Measurements from ENCODE around the gene AGO3. TPM values are rescaled to one million over a fixed set of nuclear protein-coding genes. Genes with fewer than 3 reads are reported as not detected.

AGO3 gene
- polyA plus RNA-seq, 2 of the 4 experiments (the other 2 are of a cell fraction) = 3.8 to 14.7 TPM

DNA sequence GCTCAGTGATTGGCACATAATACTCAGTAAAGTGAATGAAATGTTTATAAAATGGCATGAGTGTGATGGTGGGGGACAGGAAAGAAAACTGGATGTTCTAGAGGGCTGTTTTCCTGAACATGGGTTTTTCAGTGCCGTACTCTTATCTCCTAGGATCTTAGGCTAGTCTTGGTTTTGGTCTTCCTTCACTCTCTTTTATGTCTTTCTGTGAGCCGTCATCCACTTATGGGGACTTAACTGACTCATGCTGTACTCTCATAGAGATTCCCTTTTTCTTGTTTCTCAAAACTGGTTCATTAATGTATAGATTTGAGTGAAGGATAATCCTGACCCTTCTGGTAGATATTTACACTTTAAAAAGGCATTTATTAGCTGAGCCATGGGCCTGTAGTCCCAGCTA, 16.6 kb downstream of the AGO3 start:
- Histone ChIP-seq H3K4me1 (no peaks in the 10 kb centered on the region), H3K9me3 (no peaks in the 10 kb centered on the region), H3K4me2 (no peak overlapping the region), H3K27ac (no peak overlapping the region), H3K4me3 (no peak overlapping the region)
- ChIA-PET POLR2A (interaction anchor here (1.9 kb wide), 1 partner anchor 16 kb away, joined by 5 read pairs; the partner anchor contains the start of gene AGO3), CTCF (no interaction called here)
- TF ChIP-seq FOSL2 (IDR thresholded peaks at IDR 0.05) (no peak), FOSL2 (CRISPR knock-in tag; IDR thresholded peaks at IDR 0.05) (no peak), RARB (CRISPR knock-in tag; IDR thresholded peaks at IDR 0.05) (no peak), POLR2A (IDR thresholded peaks at IDR 0.05; ENCODE audit: low read length) (no peak), MYC (IDR thresholded peaks at IDR 0.05; ENCODE audit: borderline replicate concordance, low read length) (no peak), HOXA7 (CRISPR knock-in tag; IDR thresholded peaks at IDR 0.05) (no peak), EHMT2 (IDR thresholded peaks at IDR 0.05; ENCODE audit: low read depth) (no peak), JUN (IDR thresholded peaks at IDR 0.05) (no peak), HEYL (CRISPR knock-in tag; IDR thresholded peaks at IDR 0.05) (no peak), ESRRA (IDR thresholded peaks at IDR 0.05; ENCODE audit: borderline replicate concordance, low read length) (no peak), RNF2 (IDR thresholded peaks at IDR 0.05; ENCODE audit: borderline replicate concordance, low read depth) (no peak), PHF8 (IDR thresholded peaks at IDR 0.05; ENCODE audit: borderline replicate concordance, low read depth) (no peak)
- TF ChIP-seq, protein P1, sequence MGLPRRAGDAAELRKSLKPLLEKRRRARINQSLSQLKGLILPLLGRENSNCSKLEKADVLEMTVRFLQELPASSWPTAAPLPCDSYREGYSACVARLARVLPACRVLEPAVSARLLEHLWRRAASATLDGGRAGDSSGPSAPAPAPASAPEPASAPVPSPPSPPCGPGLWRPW (IDR thresholded peaks at IDR 0.05) = no peak
- no peak for FAIRE-seq
- no peak for ATAC-seq
- no peak for DNase-seq (ENCODE audit: low read depth in 1 of 2, low spot score in 1 of 2)
- WGBS (ENCODE audit: missing lambda C conversion rate) = 95% methylated on average over 2 of the region's 2 CpGs

DNA sequence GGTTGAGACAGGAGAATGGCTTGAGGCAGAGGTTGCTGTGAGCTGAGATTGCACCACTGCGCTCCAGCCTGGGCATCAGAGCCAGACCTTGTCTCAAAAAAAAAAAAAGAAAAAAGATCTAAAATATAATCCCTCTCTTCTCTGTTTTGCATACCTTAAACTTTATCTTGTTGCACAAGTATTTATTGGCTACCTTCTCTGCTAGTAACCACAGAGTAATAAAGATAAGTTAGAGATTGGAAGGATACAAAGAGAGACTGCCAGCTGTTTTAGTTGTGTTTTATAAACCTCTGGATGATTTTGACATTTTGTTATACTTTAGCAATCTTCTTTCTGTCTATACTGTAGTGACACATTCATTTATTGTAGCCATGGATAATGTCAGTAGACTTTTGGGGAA, 27.7 kb downstream of the AGO3 start:
- Histone ChIP-seq H3K9me3 (no peaks in the 10 kb centered on the region), H3K27ac (no peak overlapping the region), H3K4me3 (no peak overlapping the region), H3K4me1 (no peaks in the 10 kb centered on the region), H3K4me2 (no peak overlapping the region)
- FAIRE-seq (no peak), DNase-seq (ENCODE audit: low read depth in 1 of 2, low spot score in 1 of 2) (no peak), ATAC-seq (no peak)
- POLR2A ChIA-PET = no interaction called here
- WGBS (ENCODE audit: missing lambda C conversion rate) = 96% methylated on average over 1 of the region's 1 CpG
- TF ChIP-seq SREBF2 (IDR thresholded peaks at IDR 0.05) = no peak
- no peak for TF ChIP-seq ZC3H11A (IDR thresholded peaks at IDR 0.05)
- TF ChIP-seq, protein P2, sequence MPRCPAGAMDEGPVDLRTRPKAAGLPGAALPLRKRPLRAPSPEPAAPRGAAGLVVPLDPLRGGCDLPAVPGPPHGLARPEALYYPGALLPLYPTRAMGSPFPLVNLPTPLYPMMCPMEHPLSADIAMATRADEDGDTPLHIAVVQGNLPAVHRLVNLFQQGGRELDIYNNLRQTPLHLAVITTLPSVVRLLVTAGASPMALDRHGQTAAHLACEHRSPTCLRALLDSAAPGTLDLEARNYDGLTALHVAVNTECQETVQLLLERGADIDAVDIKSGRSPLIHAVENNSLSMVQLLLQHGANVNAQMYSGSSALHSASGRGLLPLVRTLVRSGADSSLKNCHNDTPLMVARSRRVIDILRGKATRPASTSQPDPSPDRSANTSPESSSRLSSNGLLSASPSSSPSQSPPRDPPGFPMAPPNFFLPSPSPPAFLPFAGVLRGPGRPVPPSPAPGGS (IDR thresholded peaks at IDR 0.05) = no peak
- TF ChIP-seq, protein P3, sequence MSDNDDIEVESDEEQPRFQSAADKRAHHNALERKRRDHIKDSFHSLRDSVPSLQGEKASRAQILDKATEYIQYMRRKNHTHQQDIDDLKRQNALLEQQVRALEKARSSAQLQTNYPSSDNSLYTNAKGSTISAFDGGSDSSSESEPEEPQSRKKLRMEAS (IDR thresholded peaks at IDR 0.05) = no peak
- TF ChIP-seq EP300 (IDR thresholded peaks at IDR 0.05) = no peak
- TF ChIP-seq, protein P4, sequence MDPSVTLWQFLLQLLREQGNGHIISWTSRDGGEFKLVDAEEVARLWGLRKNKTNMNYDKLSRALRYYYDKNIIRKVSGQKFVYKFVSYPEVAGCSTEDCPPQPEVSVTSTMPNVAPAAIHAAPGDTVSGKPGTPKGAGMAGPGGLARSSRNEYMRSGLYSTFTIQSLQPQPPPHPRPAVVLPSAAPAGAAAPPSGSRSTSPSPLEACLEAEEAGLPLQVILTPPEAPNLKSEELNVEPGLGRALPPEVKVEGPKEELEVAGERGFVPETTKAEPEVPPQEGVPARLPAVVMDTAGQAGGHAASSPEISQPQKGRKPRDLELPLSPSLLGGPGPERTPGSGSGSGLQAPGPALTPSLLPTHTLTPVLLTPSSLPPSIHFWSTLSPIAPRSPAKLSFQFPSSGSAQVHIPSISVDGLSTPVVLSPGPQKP (IDR thresholded peaks at IDR 0.05; ENCODE audit: low read depth, low read length) = no peak
- no peak for TF ChIP-seq POLR2A (IDR thresholded peaks at IDR 0.05; ENCODE audit: low read length)
- TF ChIP-seq HOXA7 (CRISPR knock-in tag; IDR thresholded peaks at IDR 0.05) = no peak
- TF ChIP-seq SMC3 (IDR thresholded peaks at IDR 0.05) = no peak
- CTCF ChIA-PET = no interaction called here

DNA sequence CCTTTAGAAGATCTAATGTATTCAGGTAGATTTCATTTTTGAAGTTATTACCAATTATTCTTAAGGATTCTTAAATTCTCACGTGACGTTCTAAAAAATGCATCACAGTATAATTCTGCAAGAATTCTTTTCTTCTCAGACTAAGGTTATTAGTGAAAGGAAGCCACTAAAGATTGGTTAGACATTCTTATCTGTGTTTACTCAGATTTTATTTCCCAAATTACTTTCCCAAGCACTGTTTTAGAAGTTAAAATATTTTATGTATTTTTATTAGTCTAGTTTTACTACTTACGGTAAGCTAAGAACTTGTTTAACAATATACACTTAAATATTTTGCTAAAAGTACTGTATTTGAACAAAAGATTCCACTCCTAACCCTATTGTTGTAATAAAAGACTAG, 28.4 kb downstream of the AGO3 start:
- no peak for TF ChIP-seq CHD4 (IDR thresholded peaks at IDR 0.05; ENCODE audit: borderline replicate concordance)
- TF ChIP-seq, protein P5, sequence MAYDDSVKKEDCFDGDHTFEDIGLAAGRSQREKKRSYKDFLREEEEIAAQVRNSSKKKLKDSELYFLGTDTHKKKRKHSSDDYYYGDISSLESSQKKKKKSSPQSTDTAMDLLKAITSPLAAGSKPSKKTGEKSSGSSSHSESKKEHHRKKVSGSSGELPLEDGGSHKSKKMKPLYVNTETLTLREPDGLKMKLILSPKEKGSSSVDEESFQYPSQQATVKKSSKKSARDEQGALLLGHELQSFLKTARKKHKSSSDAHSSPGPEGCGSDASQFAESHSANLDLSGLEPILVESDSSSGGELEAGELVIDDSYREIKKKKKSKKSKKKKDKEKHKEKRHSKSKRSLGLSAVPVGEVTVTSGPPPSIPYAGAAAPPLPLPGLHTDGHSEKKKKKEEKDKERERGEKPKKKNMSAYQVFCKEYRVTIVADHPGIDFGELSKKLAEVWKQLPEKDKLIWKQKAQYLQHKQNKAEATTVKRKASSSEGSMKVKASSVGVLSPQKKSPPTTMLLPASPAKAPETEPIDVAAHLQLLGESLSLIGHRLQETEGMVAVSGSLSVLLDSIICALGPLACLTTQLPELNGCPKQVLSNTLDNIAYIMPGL (CRISPR knock-in tag; IDR thresholded peaks at IDR 0.05; ENCODE audit: borderline replicate concordance) = no peak
- TF ChIP-seq JUN (IDR thresholded peaks at IDR 0.05) = no peak
- TF ChIP-seq ESRRA (IDR thresholded peaks at IDR 0.05; ENCODE audit: borderline replicate concordance, low read length) = no peak
- ATAC-seq (no peak), DNase-seq (ENCODE audit: low read depth in 1 of 2, low spot score in 1 of 2) (no peak), FAIRE-seq (no peak)
- no peaks in the 10 kb centered on the region for H3K9me3 ChIP-seq
- POLR2A ChIA-PET = no interaction called here
- WGBS (ENCODE audit: missing lambda C conversion rate) = 97% methylated on average over 3 of the region's 3 CpGs
- no peaks in the 10 kb centered on the region for H3K4me1 ChIP-seq
- CTCF ChIA-PET = no interaction called here
- H3K27ac ChIP-seq = no peak overlapping the region
- H3K4me3 ChIP-seq = no peak overlapping the region
- no peak overlapping the region for H3K4me2 ChIP-seq
